ENCODE data around the gene XXYLT1.

XXYLT1 gene

DNA sequence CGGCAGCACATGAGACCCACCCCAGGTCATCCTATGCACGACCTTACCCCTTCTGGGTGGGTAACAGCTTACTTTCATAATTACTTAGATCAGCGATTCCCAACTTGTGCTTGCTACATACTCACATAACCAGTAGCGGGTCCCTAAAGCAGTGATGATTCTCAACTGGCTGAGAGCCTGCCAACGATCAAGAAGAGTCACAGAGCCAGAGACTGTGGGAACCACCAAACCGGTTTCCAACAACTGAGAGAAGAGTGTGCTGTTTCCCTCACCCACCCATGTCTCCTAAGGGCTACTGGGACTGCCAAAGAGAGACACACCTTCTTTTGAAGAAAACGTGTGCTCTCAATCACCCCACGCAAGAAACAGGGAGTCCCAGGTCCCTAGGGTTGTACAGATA is 12.0 kb upstream of the XXYLT1 start:
- no peak for TF ChIP-seq ZC3H10 (CRISPR knock-in tag; IDR thresholded peaks at IDR 0.05)
- no peak for TF ChIP-seq PPARA (CRISPR knock-in tag; IDR thresholded peaks at IDR 0.05; ENCODE audit: borderline replicate concordance)
- no peak for TF ChIP-seq ZFP30 (CRISPR knock-in tag; IDR thresholded peaks at IDR 0.05)
- TF ChIP-seq, protein P1, sequence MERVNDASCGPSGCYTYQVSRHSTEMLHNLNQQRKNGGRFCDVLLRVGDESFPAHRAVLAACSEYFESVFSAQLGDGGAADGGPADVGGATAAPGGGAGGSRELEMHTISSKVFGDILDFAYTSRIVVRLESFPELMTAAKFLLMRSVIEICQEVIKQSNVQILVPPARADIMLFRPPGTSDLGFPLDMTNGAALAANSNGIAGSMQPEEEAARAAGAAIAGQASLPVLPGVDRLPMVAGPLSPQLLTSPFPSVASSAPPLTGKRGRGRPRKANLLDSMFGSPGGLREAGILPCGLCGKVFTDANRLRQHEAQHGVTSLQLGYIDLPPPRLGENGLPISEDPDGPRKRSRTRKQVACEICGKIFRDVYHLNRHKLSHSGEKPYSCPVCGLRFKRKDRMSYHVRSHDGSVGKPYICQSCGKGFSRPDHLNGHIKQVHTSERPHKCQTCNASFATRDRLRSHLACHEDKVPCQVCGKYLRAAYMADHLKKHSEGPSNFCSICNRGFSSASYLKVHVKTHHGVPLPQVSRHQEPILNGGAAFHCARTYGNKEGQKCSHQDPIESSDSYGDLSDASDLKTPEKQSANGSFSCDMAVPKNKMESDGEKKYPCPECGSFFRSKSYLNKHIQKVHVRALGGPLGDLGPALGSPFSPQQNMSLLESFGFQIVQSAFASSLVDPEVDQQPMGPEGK (CRISPR knock-in tag; IDR thresholded peaks at IDR 0.05; ENCODE audit: borderline replicate concordance) = no peak
- TF ChIP-seq ARNTL (CRISPR knock-in tag; IDR thresholded peaks at IDR 0.05; ENCODE audit: borderline replicate concordance, low read depth) = no peak
- no peak for TF ChIP-seq GLIS3 (CRISPR knock-in tag; IDR thresholded peaks at IDR 0.05)
- TF ChIP-seq, protein P2, sequence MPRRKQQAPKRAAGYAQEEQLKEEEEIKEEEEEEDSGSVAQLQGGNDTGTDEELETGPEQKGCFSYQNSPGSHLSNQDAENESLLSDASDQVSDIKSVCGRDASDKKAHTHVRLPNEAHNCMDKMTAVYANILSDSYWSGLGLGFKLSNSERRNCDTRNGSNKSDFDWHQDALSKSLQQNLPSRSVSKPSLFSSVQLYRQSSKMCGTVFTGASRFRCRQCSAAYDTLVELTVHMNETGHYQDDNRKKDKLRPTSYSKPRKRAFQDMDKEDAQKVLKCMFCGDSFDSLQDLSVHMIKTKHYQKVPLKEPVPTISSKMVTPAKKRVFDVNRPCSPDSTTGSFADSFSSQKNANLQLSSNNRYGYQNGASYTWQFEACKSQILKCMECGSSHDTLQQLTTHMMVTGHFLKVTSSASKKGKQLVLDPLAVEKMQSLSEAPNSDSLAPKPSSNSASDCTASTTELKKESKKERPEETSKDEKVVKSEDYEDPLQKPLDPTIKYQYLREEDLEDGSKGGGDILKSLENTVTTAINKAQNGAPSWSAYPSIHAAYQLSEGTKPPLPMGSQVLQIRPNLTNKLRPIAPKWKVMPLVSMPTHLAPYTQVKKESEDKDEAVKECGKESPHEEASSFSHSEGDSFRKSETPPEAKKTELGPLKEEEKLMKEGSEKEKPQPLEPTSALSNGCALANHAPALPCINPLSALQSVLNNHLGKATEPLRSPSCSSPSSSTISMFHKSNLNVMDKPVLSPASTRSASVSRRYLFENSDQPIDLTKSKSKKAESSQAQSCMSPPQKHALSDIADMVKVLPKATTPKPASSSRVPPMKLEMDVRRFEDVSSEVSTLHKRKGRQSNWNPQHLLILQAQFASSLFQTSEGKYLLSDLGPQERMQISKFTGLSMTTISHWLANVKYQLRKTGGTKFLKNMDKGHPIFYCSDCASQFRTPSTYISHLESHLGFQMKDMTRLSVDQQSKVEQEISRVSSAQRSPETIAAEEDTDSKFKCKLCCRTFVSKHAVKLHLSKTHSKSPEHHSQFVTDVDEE (CRISPR knock-in tag; IDR thresholded peaks at IDR 0.05) = no peak
- TF ChIP-seq ZFP3 (CRISPR knock-in tag; IDR thresholded peaks at IDR 0.05) = no peak
- no peak for TF ChIP-seq ZNF565 (CRISPR knock-in tag; conservative IDR thresholded peaks at IDR 0.05; ENCODE audit: low read depth)
- TF ChIP-seq, protein P3, sequence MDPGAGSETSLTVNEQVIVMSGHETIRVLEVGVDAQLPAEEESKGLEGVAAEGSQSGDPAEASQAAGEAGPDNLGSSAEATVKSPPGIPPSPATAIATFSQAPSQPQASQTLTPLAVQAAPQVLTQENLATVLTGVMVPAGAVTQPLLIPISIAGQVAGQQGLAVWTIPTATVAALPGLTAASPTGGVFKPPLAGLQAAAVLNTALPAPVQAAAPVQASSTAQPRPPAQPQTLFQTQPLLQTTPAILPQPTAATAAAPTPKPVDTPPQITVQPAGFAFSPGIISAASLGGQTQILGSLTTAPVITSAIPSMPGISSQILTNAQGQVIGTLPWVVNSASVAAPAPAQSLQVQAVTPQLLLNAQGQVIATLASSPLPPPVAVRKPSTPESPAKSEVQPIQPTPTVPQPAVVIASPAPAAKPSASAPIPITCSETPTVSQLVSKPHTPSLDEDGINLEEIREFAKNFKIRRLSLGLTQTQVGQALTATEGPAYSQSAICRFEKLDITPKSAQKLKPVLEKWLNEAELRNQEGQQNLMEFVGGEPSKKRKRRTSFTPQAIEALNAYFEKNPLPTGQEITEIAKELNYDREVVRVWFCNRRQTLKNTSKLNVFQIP (CRISPR knock-in tag; IDR thresholded peaks at IDR 0.05; ENCODE audit: borderline replicate concordance, low read depth) = no peak
- no peak for TF ChIP-seq ZNF8 (CRISPR knock-in tag; IDR thresholded peaks at IDR 0.05)
- no peak for TF ChIP-seq TOX (CRISPR knock-in tag; IDR thresholded peaks at IDR 0.05; ENCODE audit: borderline replicate concordance)
- TF ChIP-seq, protein P4, sequence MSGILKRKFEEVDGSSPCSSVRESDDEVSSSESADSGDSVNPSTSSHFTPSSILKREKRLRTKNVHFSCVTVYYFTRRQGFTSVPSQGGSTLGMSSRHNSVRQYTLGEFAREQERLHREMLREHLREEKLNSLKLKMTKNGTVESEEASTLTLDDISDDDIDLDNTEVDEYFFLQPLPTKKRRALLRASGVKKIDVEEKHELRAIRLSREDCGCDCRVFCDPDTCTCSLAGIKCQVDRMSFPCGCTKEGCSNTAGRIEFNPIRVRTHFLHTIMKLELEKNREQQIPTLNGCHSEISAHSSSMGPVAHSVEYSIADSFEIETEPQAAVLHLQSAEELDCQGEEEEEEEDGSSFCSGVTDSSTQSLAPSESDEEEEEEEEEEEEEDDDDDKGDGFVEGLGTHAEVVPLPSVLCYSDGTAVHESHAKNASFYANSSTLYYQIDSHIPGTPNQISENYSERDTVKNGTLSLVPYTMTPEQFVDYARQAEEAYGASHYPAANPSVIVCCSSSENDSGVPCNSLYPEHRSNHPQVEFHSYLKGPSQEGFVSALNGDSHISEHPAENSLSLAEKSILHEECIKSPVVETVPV (CRISPR knock-in tag; IDR thresholded peaks at IDR 0.05) = no peak
- no peak for TF ChIP-seq CSDC2 (CRISPR knock-in tag; IDR thresholded peaks at IDR 0.05)
- ATAC-seq = no peak

DNA sequence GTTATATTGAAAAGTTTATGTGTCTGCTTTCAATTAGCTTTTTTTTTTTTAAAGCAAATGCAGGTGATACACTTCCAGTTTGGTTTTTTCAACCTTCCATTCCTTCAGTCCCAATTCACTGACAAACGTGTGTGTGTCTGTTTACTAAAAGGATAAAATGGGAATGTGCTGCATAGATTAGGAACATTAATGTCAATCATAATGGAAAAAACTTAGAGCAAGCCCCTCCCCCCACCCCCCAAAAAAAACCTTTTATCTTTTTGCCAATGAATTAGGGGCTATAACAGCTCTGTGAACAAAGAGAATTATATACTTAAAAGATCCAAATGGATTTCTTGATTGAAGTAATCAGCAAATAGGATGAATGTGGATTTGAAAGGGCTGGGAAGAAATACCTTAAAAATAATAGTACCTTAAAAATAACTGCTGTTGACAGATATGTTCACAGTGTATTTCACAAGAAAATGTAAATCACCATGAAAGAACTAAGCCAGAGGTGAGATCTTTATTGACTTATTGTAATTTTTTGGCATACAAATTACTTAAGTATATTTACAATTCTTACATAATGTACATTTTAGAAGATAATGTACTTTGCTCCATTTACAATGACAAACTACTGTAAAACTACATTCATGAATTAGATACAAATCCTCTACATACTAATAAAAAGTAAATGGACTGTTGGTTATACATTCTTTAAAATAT is 3.5 kb upstream of the XXYLT1 start:
- TF ChIP-seq RARB (CRISPR knock-in tag; IDR thresholded peaks at IDR 0.05) (no peak), ZNF70 (CRISPR knock-in tag; IDR thresholded peaks at IDR 0.05) (no peak), CSDC2 (CRISPR knock-in tag; IDR thresholded peaks at IDR 0.05) (no peak), ZNF8 (CRISPR knock-in tag; IDR thresholded peaks at IDR 0.05) (no peak), PPARA (CRISPR knock-in tag; IDR thresholded peaks at IDR 0.05; ENCODE audit: borderline replicate concordance) (no peak), ESRRG (CRISPR knock-in tag; IDR thresholded peaks at IDR 0.05) (no peak), ZC3H10 (CRISPR knock-in tag; IDR thresholded peaks at IDR 0.05) (no peak), TOX (CRISPR knock-in tag; IDR thresholded peaks at IDR 0.05; ENCODE audit: borderline replicate concordance) (no peak)
- TF ChIP-seq, protein P3 (CRISPR knock-in tag; IDR thresholded peaks at IDR 0.05; ENCODE audit: borderline replicate concordance, low read depth) = no peak
- TF ChIP-seq, protein P5, sequence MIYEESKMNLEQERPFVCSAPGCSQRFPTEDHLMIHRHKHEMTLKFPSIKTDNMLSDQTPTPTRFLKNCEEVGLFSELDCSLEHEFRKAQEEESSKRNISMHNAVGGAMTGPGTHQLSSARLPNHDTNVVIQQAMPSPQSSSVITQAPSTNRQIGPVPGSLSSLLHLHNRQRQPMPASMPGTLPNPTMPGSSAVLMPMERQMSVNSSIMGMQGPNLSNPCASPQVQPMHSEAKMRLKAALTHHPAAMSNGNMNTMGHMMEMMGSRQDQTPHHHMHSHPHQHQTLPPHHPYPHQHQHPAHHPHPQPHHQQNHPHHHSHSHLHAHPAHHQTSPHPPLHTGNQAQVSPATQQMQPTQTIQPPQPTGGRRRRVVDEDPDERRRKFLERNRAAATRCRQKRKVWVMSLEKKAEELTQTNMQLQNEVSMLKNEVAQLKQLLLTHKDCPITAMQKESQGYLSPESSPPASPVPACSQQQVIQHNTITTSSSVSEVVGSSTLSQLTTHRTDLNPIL (CRISPR knock-in tag; IDR thresholded peaks at IDR 0.05; ENCODE audit: low read depth) = no peak
- no peak for ATAC-seq
